HG03342 (cell line): ENCODE results near the gene FLYWCH2.
"Not testable (repeated sequence)": the region's sequence is repeated elsewhere in the genome, so short reads cannot be mapped to it uniquely, and the experiment has no call there.

Source experiments
- ATAC-seq: cut with Tn5 transposase; IDR thresholded peaks from one replicate; pipeline ENCODE4 v1.9.1; 2021; ENCODE audit warnings: mild to moderate bottlenecking, moderate library complexity; ENCODE audit not compliant: unreplicated experiment

FLYWCH2 gene

GRCh38 chr16:2912330-2913199, 29.6 kb downstream of the FLYWCH2 start:
- ATAC-seq: no peak

DNA sequence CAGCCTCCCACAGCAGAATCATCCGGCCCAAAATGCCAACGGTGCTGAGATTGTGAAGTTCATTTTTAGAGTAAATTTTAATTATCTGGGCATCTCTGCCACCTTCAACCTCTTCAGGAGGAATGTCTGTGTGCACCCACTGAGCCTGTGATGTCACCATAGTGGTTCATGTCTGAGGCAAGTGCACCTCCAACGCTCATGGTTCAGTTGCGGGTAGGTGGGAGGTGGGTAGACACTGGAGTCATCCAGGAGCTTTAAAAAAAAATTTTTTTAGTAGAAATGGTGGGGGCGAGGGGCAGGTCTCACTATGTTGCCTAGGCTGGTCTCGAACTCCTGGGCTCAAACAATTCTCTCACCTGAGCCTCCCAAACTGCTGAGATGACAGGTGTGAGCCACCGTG, 30.6 kb downstream of the FLYWCH2 start:
- no peak for ATAC-seq

DNA sequence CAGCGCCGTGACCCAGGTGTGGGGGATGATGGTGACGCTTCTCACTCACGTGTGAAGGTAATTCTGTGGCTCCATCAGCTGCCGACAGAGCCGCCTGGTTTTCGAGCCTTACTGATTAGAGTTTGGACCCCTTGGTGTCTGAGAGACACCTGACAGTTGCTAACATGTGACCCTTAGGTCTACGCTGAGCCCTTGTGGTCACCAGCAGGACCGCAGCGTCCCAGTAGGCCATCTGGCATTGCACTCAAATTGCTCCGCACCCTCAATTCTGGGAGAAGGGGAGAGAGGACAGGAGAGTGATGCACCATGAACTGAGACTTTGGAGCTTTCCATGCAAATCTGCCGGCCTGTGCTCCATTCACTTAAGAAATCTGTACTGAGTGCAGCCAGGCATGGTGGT, 31.2 kb downstream of the FLYWCH2 start:
- ATAC-seq: no peak

DNA sequence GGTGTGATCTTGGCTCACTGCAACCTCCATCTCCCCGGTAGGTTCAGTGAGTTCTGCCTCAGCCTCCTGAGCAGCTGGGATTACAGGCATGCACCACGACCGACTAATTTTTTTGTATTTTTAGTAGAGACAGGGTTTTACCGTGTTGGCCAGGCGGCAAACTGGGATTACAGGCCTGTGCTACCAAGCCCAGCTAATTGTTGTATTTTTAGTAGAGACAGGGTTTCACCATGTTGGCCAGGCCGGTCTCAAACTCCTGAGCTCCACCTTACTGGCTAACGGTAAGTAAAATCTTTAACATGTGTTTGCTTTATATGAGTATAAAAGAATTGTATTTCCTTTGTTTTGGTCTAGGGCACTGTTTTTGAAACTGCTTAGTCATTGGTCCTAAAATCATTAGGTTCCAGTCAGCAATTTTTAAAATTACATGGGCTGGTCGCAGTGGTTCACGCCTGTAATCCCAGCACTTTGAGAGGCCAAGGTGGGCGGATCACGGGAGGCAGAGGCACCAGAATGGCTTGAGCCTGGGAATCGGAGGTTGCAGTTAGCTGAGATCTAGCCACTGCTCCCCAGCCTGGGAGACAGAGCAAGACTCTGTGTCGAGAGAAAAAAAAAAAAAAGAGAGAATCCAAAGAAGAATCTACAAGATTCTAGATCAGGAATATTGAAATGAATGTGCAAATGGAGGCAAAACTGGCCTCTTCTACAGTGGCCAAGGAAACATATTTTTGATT, 32.3 kb downstream of the FLYWCH2 start:
- no peak for ATAC-seq

DNA sequence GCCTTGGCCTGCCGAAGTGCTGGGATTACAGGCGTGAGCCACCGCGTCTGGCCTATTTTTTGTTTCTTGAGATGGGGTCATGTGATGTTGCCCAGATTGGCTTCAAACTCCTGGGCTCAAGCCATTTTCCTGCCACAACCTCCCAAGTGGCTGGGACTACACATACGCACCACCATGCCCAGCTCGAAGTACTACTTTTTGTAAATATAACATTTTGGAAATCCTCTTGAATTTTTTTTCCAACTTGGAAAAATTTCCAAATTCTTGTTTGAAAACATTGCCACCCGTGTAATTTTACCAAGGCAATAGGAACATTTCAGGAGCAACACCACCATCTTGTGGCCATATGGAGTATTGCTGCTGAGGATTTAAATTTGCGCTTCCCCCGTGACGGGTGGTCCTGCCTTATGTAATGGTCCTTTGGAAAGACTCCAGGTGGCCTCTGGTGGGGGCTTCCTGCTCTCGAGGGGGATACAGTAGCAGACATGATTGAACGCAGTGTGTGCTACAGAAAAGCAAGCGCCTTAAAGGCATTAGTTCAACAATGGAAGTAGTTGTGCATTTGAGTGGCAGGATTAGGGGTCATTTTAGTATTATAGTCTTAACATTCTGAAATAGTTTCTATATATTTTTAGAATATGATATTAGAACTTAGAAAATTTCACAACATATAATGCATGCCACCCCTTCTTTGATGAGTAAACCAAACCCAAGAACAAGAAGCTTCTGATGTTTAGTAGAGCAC, 36.7 kb downstream of the FLYWCH2 start:
- ATAC-seq: no peak

DNA sequence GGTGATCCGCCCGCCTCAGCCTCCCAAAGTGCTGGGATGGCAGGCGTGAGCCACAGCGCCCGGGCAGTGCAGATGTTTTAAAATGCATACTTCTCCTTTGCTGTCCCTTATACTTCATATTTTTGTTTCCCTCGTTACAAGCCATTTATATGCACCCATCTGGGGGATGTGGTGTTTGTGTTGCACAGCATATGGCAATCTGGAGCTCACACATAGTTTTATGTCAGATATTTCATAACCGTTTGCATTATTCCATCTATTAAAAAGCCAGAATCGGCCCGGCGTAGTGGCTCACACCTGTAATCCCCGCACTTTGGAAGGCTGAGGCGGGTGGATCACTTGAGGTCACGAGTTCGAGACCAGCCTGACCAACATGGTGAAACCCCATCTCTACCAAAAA, 40.5 kb downstream of the FLYWCH2 start:
- no peak for ATAC-seq

DNA sequence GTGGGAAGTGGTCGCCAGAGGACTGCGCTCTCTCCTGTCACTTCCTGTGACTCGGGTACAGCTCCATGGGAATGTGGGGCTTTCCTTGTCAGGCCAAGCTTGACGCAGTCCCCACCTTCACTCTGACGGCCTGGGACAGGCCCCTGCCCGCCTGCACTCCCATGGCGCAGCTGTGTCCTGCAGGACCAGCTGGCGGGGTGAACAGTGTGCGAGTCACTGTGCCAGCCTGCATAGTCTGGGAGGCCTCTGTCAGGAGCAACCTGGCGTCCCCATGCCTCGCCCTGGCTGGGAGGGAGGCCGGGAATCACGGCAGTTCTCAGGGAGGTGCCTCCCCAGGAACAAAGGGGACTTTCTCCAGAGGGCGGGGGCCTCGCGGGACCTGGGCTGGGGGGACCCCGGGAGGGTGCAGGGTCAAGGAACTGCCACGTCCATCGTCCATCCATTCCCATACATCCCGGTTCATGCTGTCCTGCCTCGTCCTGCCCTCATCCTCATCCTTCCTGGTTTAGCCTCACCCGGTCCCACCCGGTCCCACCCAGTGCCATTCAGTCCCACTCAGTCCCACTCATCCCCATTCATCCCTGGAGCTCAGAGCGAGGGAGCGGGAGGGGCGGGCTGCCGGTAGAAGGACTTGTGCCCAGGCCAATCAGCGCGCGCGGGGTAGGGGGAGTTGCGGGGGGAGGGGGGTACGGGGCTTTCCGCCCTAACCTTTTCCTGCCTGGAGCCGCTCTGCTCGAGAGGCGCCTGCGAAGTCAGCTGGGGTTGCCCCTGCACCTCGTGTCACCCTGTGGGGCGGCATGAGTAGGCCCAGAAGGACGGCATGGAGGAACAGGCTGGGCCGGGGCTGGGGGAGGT, 42.1 kb downstream of the FLYWCH2 start:
- no peak for ATAC-seq

DNA sequence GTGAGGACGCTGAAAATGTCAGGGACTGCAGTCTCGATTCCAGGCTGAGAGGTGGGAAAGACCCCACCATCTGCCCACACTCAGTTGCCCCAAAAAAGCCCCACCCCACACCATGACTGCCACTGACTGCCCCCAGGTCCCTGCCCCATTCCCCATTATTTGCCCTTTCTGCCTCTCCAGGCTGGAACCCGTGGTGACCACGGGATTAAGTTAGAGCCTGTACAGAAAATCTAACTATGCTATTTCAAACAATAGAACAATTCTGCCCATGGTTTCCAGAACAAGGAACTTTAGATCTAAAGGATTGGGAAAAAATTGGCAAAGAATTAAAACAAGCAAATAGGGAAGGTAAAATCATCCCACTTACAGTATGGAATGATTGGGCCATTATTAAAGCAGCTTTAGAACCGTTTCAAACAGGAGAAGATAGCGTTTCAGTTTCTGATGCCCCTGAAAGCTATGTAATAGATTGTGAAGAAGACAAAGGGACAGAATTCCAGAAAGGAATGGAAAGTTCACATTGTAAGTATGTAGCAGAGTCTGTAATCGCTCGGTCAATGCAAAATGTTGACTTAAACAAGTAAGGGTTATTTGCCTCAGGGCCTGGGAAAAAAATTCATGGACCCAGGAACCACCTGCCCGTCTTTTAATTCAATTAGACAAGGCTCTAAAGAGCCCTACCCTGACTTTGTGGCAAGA, 43.1 kb downstream of the FLYWCH2 start:
- ATAC-seq: no peak

DNA sequence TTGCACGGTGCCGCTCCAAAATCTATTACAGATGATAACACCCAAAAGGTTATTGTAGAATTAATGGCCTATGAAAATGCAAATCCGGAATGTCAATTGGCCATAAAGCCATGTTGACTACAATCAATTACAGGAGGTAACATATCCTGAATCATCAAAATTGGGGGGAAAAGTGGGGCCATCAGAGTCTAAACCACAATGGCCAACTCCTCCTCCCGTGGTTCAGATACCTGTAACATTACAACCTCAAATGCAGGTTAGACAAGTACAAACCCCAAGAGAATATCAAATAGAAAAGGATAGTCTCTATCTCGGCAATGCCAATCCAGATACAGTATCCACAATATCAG, 43.6 kb downstream of the FLYWCH2 start:
- ATAC-seq: no peak

- ATAC-seq: no peak
Measured at GRCh38 chr16:2927010-2927646, 44.1 kb downstream of the FLYWCH2 start.

DNA sequence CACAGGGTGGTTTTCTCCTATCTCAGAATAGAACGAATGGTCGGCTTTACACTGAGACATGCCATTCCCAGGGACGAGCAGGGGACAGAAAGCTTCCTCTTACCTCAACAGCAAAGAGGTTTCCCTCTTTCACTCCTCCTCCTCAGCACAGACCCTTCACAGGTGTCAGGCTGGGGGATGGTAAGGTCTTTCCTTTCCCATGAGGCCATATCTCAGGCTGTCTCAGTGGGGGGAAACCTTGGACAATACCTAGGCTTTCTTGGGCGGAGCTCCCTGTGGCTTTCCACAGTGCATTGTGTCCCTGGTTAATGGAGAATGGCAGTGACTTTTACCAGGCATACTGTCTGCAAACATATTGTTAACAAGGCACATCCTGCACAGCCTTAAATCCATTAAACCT, 45.1 kb downstream of the FLYWCH2 start:
- not testable (repeated sequence) for ATAC-seq

- no peak for ATAC-seq
Measured at GRCh38 chr16:2928796-2929195, 45.8 kb downstream of the FLYWCH2 start.

GRCh38 chr16:2929693-2930092, 46.7 kb downstream of the FLYWCH2 start:
- no peak for ATAC-seq

DNA sequence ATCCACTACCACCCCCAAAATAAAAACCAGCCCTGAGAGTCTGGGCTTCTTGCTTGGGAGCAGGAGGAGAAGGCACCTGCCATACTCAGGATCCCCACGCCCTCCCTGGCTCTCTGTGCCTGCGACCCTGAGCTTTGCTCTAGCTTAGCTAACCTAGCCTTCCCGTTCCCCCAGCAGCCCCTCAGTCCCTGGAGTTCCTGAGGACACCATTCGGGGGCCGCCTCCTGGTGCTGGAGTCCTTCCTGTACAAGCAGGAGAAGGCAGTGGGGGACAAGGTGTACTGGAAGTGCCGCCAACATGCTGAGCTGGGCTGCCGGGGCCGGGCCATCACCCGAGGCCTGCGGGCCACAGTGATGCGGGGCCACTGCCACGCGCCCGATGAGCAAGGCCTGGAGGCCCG, 47.2 kb downstream of the FLYWCH2 start:
- no peak for ATAC-seq

DNA sequence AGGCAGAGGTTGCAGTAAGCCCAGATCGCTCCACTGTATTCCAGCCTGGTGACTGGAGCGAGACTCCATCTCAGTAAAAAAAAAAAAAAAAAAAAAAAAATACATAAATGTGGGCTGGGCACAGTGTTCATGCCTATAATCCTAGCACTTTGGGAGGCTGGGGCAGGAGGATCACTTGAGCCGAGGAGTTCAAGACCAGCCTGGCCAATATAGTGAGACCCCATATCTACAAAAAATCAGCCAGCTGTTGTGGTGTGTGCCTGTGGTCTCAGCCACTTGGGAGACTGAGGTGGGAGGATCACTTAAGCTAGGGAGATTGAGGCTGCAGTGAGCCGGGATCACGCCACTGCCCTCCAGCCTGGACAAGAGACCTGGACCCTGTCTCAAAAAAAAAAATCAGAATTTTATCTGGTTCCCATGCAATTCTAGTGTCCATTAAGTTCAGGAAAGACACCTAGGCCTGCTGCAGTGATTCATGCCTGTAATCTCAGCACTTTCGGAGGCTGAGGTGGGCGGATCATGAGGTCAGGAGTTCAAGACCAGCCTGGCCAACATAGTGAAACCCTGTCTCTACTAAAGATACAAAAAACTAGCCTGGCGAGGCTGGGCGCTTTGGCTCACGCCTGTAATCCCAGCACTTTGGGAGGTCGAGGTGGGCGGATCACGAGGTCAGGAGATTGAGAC, 48.4 kb downstream of the FLYWCH2 start:
- not testable (repeated sequence) for ATAC-seq

DNA sequence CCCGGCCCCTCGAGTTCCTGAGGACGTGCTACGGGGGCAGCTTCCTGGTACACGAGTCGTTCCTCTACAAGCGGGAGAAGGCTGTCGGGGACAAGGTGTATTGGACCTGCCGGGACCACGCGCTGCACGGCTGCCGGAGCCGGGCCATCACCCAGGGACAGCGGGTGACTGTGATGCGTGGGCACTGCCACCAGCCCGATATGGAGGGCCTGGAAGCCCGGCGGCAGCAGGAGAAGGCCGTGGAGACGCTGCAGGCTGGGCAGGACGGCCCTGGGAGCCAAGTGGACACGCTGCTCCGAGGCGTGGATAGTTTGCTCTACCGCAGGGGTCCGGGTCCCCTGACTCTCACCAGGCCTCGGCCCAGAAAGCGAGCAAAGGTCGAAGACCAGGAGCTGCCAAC, 50.1 kb downstream of the FLYWCH2 start:
- no peak for ATAC-seq

DNA sequence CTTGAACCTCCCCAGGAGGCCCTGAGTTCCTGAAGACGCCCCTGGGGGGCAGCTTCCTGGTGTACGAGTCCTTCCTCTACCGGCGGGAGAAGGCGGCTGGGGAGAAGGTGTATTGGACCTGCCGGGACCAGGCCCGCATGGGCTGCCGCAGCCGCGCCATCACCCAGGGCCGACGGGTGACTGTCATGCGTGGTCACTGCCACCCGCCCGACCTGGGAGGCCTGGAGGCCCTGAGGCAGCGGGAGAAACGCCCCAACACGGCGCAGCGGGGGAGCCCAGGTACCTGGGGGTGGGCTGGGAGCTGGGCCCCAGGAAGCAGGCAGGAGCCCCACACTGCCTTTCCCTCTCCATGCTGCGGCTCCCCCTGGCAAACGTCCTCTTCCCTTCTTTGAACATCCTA, 50.7 kb downstream of the FLYWCH2 start:
- no peak for ATAC-seq

GRCh38 chr16:2934450-2934849, 51.4 kb downstream of the FLYWCH2 start:
- ATAC-seq: no peak

DNA sequence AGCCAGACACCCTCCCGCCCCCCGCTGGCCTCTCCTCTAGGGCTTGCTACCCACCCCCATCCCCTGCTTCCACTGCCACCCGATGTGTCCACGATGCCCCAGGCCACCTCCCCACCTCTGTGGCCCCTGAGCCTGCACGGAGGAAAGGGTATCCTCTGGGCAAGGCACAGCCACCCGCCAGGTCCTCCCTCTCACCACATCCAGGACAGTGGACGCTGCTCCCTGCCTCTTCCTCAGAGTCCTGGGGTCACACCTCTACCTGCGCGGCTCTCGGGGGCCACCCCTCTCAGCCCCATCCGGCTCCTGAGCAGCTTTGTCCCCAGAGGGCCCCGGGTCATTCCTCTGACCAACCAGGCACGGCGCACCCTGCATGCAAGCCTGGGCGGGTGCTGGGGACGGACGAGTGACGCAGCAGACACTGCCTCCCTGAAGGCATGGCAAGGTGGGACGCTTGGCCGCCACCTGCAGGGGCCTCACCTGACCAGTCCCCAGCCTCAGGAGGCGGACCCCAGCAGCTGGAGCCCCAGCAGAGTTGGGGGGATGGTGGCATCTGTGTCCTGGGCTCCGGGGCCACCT, 53.5 kb downstream of the FLYWCH2 start:
- ATAC-seq: no peak
